K562 (cell line): ENCODE results near the gene DNAH5. TPM values are rescaled to one million over a fixed set of nuclear protein-coding genes. Genes with fewer than 3 reads are reported as not detected.

Experiments
- ATAC-seq: fragments of 200-7000 bp; cut with Tn5 transposase; 3 replicates; pipeline ENCODE4 v1.9.1; 2020; ENCODE audit warnings: moderate library complexity
- BruUV-seq: library from RNA; stranded (reverse); fragments of 400-500 nt; replicated peaks from 2 replicates; lab custom pipeline; 2021; lab: Mats Ljungman, UMichigan
- CTCF ChIA-PET: fragments of 300-600 bp; formaldehyde crosslinking; extraction: SDS; loops from one replicate; lab custom pipeline; 2021; ENCODE audit warnings: low intra/inter-chr PET ratio; lab: Yijun Ruan, JAX
- POLR2A ChIA-PET: fragments of 300-600, 350-650 bp; sonication (Branson Sonifier 250); formaldehyde crosslinking; extraction: SDS; loops from one replicate; lab custom pipeline; 2021; ENCODE audit warnings: antibody characterized with exemption, inconsistent platforms; lab: Yijun Ruan, JAX
- DNase-seq, 4 experiments: peaks; one replicate each; pipeline versions ENCODE4 v3.0.0 to v3.0.0-alpha.2; 2011 to 2018; ENCODE audit warnings: low spot score in 3 of 4, mixed read lengths in 3 of 4; ENCODE audit errors: extremely low read depth in 1 of 4
- FAIRE-seq: peaks from 2 replicates; lab custom pipeline; 2011; peaks lifted over from hg19 to GRCh38; lab: Jason Lieb, UNC
- H2AFZ ChIP-seq: 2 replicates; pipeline ENCODE4 v1.6.0; 2011; ENCODE audit warnings: low read depth, low read length, control low read depth, inconsistent platforms
- H3K27ac ChIP-seq: fragments of 200-600 bp; 3 replicates; pipeline ENCODE4 v1.8.0; 2011; ENCODE audit warnings: low read depth, mild to moderate bottlenecking, control low read depth, inconsistent platforms, low read length, moderate library complexity, mixed read lengths; ENCODE audit errors: extremely low read depth
- H3K27me3 ChIP-seq, 2 experiments: fragments of 300-600 bp in 1 of 2; 2 replicates in 1 of 2; 3 replicates in 1 of 2; pipeline versions ENCODE4 v1.6.0 to v1.8.0; 2011; ENCODE audit warnings: inconsistent platforms in 2 of 2, low read length in 2 of 2, mild to moderate bottlenecking in 1 of 2, mixed read lengths in 1 of 2, moderate library complexity in 1 of 2; ENCODE audit not compliant: control insufficient read depth in 2 of 2, insufficient read depth in 2 of 2
- H3K36me3 ChIP-seq: fragments of 300-600 bp; 3 replicates; pipeline ENCODE4 v1.8.0; 2011; ENCODE audit warnings: mild to moderate bottlenecking, low read length, inconsistent platforms; ENCODE audit not compliant: control insufficient read depth, insufficient read depth
- H3K4me1 ChIP-seq, 2 experiments: fragments of 200-600 bp in 1 of 2; replicated peaks in 1 of 2; 2 replicates in 1 of 2; 3 replicates in 1 of 2; pipeline versions ENCODE4 v1.5.1 to v1.8.0; 2011; ENCODE audit warnings: inconsistent platforms in 2 of 2, low read length in 2 of 2, mild to moderate bottlenecking in 1 of 2, mixed read lengths in 1 of 2, moderate library complexity in 1 of 2; ENCODE audit not compliant: control insufficient read depth in 2 of 2, insufficient read depth in 2 of 2
- H3K4me2 ChIP-seq: 2 replicates; pipeline ENCODE4 v1.6.1; 2011; ENCODE audit warnings: low read length, control low read depth, inconsistent platforms, mixed read lengths; ENCODE audit not compliant: insufficient read depth
- H3K4me3 ChIP-seq: fragments of 200-600 bp; sonication (generic), shearing (Covaris generic); 2 replicates; pipeline ENCODE4 v1.5.1; 2016; ENCODE audit warnings: control low read depth, inconsistent platforms
- H3K79me2 ChIP-seq: fragments of 200-600 bp; 3 replicates; pipeline ENCODE4 v1.8.0; 2011; ENCODE audit warnings: low read length, inconsistent platforms; ENCODE audit not compliant: control insufficient read depth, insufficient read depth
- H3K9ac ChIP-seq, 2 experiments: 2 replicates each; pipeline versions ENCODE4 v1.6.0 to v1.6.1; 2011; ENCODE audit warnings: low read depth in 2 of 2, low read length in 2 of 2, control low read depth in 1 of 2, inconsistent platforms in 1 of 2, mild to moderate bottlenecking in 1 of 2, mixed read lengths in 1 of 2; ENCODE audit not compliant: insufficient read depth in 1 of 2
- H3K9me1 ChIP-seq: one replicate; pipeline ENCODE4 v1.6.0; 2011; ENCODE audit warnings: inconsistent platforms, mild to moderate bottlenecking, low read length, moderate library complexity; ENCODE audit not compliant: control insufficient read depth, insufficient read depth
- H3K9me3 ChIP-seq: replicated peaks from 2 replicates; pipeline ENCODE4 v1.5.1; 2011; ENCODE audit warnings: low read depth, low read length, inconsistent platforms; ENCODE audit not compliant: control insufficient read depth, insufficient read depth
- H4K20me1 ChIP-seq: replicated peaks from 2 replicates; pipeline ENCODE4 v1.6.1; 2011; ENCODE audit warnings: low read length, inconsistent platforms, mixed read lengths; ENCODE audit not compliant: control insufficient read depth, insufficient read depth
- ATF2 ChIP-seq: sonication (generic); formaldehyde crosslinking; IDR thresholded peaks from 2 replicates; pipeline ENCODE4 v1.8.1; 2022; ENCODE audit warnings: missing genetic modification reagents
- CREB1 ChIP-seq, 2 experiments: sonication (generic) in 1 of 2; formaldehyde crosslinking in 1 of 2; IDR thresholded peaks; 2 replicates each; pipeline versions ENCODE4 v1.6.1 to v1.8.0; 2012 to 2022; ENCODE audit warnings: inconsistent platforms in 1 of 2, mild to moderate bottlenecking in 1 of 2, missing genetic modification reagents in 1 of 2, moderate library complexity in 1 of 2
- HIVEP1 ChIP-seq: fragments of 250-450 bp; sonication (Bioruptor Pico); IDR thresholded peaks from 2 replicates; pipeline ENCODE4 v1.4.0; 2020; ENCODE audit warnings: mild to moderate bottlenecking
- MITF ChIP-seq: IDR thresholded peaks from 2 replicates; pipeline ENCODE4 v1.6.1; 2014; ENCODE audit warnings: antibody characterized with exemption
- NR2C1 ChIP-seq, 2 experiments: fragments of 450-650 bp; IDR thresholded peaks; 2 replicates each; pipeline ENCODE4 v1.6.1; 2017; ENCODE audit warnings: mild to moderate bottlenecking in 2 of 2, antibody characterized with exemption in 1 of 2, inconsistent platforms in 1 of 2, missing compliant biosample characterization in 1 of 2, missing genetic modification characterization in 1 of 2
- POLR2AphosphoS5 ChIP-seq: IDR thresholded peaks from 2 replicates; pipeline ENCODE4 v1.6.1; 2011; ENCODE audit warnings: mild to moderate bottlenecking, low read depth, low read length, moderate library complexity; ENCODE audit not compliant: control insufficient read depth, insufficient read depth
- RBM39 ChIP-seq: fragments of 200-400 bp; formaldehyde crosslinking; optimal IDR thresholded peaks from 2 replicates; pipeline ENCODE3; 2018; ENCODE audit warnings: low read depth, low read length
- SRSF3 ChIP-seq: fragments of 200-400 bp; formaldehyde crosslinking; IDR thresholded peaks from 2 replicates; pipeline ENCODE4 v1.6.1; 2016; ENCODE audit warnings: mild to moderate bottlenecking, low read length, moderate library complexity; ENCODE audit not compliant: insufficient read depth
- ZNF12 ChIP-seq: sonication (generic); formaldehyde crosslinking; IDR thresholded peaks from 2 replicates; pipeline ENCODE4 v1.4.0; 2020; ENCODE audit warnings: mild to moderate bottlenecking, missing genetic modification reagents
- ZNF143 ChIP-seq: sonication (generic); formaldehyde crosslinking; IDR thresholded peaks from 2 replicates; pipeline ENCODE4 v1.9.0; 2022; ENCODE audit warnings: mild to moderate bottlenecking, missing genetic modification reagents
- ZNF668 ChIP-seq: fragments of 250-450 bp; sonication (Bioruptor Pico); IDR thresholded peaks from 2 replicates; pipeline ENCODE4 v1.8.0; 2022; ENCODE audit warnings: mild to moderate bottlenecking, inconsistent platforms
- ZNF780A ChIP-seq: fragments of 250-450 bp; sonication (Bioruptor Pico); IDR thresholded peaks from 2 replicates; pipeline ENCODE4 v1.5.0; 2021; ENCODE audit warnings: mild to moderate bottlenecking
- WGBS: fragments of 100-300 bp; shearing (Covaris generic); methylation state at CpG from one replicate; pipeline ENCODE4 v1.1.6; 2016; ENCODE audit warnings: low coverage, mixed read lengths; ENCODE audit not compliant: insufficient coverage; ENCODE audit errors: missing lambda C conversion rate; 5-methylcytosine and 5-hydroxymethylcytosine counted together
- in situ Hi-C: fragments of 300-500 bp; cut with MboI; formaldehyde crosslinking; loops from 4 replicates; pipeline ENCODE4 v1.15.0; 2018; ENCODE audit warnings: inconsistent platforms, mixed read lengths
- intact Hi-C: fragments of 100-400 bp; cut with micrococcal nuclease; formaldehyde crosslinking; loops from 2 replicates; pipeline ENCODE4 v1.14.2; 2022
- polyA plus RNA-seq, 8 experiments: library from polyadenylated mRNA; depleted of rRNA in 4 of 8; stranded (reverse) in 5 of 8; unstranded in 3 of 8; fragments of >200 nt; fragmentation: Nextera tagmentation in 2 of 8; fragmentation: Illumina TruSeq in 1 of 8; extraction: Ambion mirVana in 2 of 8; extraction: Trizol in 1 of 8; gene quantifications; 2 replicates each; pipeline versions ENCODE4 v1.2.1 to v1.2.3, GENCODE V29; 2011 to 2014; ENCODE audit warnings: inconsistent platforms in 1 of 8, missing spikeins in 1 of 8
- total RNA-seq, 7 experiments: library from RNA; depleted of rRNA in 6 of 7; stranded (reverse); fragments of >200 nt in 6 of 7; fragmentation: Illumina TruSeq in 2 of 7; extraction: Trizol in 2 of 7; gene quantifications; 2 replicates each; pipeline versions ENCODE4 v1.2.1 to v1.2.3, GENCODE V29; 2011 to 2021; ENCODE audit warnings: low replicate concordance in 1 of 7

The DNAH5 gene
- total and polyA plus RNA-seq, 9 of the 15 experiments (the other 6 are each of a cell fraction or from before 2014, with no cell fraction given), result 0.03 TPM; not detected in 8

GRCh38 chr5:13763719-13764118 lies 180.8 kb downstream of the DNAH5 start (continued):
- TF ChIP-seq ZNF143 (CRISPR knock-in tag), result no peak
- TF ChIP-seq SRSF3, result no peak
- no peak for TF ChIP-seq RBM39
- no peak for TF ChIP-seq CREB1 (IDR thresholded peaks at IDR 0.05)
- no peak for TF ChIP-seq CREB1 (CRISPR knock-in tag; IDR thresholded peaks at IDR 0.05)
- TF ChIP-seq, all 486 proteins: peak for 0

GRCh38 chr5:13749766-13750165 lies 194.7 kb downstream of the DNAH5 start:
- intact Hi-C loops (no loop called here), in situ Hi-C loops (no loop called here)
- no peak overlapping the region for H2AFZ ChIP-seq
- BruUV-seq, result no TSS peak
- H3K9me3 ChIP-seq, result no peaks in the 10 kb centered on the region
- no peak overlapping the region for H3K9ac ChIP-seq
- H3K4me1 ChIP-seq, result no peaks in the 10 kb centered on the region
- no peak overlapping the region for H3K4me2 ChIP-seq
- DNase-seq, result no peak
- ATAC-seq, result no peak
- no peaks in the 10 kb centered on the region for H3K79me2 ChIP-seq
- H4K20me1 ChIP-seq, result no peaks in the 10 kb centered on the region
- WGBS, result 3% methylated on average over 6 of the region's 6 CpGs
- no peaks in the 10 kb centered on the region for H3K9me1 ChIP-seq
- POLR2A ChIA-PET, result no interaction called here
- no peak for FAIRE-seq
- no peaks in the 10 kb centered on the region for H3K36me3 ChIP-seq
- TF ChIP-seq ZNF12 (CRISPR knock-in tag) (no peak), POLR2AphosphoS5 (no peak), MITF (no peak), ZNF780A (CRISPR knock-in tag) (no peak), HIVEP1 (CRISPR knock-in tag) (no peak), ZNF668 (CRISPR knock-in tag) (no peak), ATF2 (no peak), NR2C1 (IDR thresholded peaks at IDR 0.05) (no peak), NR2C1 (tag; IDR thresholded peaks at IDR 0.05) (no peak)
- CTCF ChIA-PET, result no interaction called here
- no peak overlapping the region for H3K4me3 ChIP-seq
- H3K27ac ChIP-seq, result no peak overlapping the region
- H3K27me3 ChIP-seq, result no peaks in the 10 kb centered on the region
